ENCODE data around the gene MICAL3.

MICAL3 gene

DNA sequence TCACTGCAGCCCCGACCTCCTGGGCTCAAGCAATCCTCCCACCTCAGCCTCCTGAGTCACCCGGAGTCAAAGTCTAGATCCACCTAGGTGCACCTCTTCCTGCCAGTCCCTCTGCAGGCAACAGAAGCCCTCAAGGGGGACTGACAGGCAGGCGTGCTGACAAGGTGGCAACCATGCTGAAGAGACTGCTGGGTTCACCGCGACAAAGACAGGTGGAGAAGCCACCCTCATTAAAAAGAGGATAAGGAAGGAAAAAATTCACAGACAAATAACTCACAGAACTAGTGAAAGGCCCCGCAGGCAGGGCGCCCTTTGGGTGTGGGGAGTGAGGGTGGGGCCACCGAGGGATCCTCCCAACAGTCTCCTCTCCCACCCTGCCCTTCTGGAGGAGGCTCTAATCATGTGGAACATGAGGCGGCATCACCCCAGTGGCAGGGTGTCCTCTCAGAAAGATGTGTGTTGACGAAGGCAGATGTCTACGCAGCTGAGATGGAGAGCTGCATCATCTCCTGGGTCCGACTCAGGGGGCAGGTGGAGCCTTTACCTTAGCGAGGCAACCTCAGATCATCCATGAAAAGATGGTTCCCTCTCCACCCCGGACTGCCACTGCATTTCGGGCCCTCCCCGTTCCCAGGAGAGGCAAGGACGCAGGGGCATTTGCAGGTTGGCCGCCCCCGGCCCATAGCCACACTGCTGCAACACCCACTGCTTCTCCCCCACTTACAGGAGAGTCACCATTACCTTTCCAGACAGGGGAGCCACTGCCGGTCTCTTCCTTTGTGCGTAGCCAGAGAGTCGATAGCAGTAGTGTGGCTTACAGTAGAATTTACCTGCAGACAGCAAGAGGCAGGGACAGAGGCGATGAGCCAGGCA lies 158.9 kb downstream of the MICAL3 start:
- DNase-seq (ENCODE audit: low spot score), result peak; percentile 79

DNA sequence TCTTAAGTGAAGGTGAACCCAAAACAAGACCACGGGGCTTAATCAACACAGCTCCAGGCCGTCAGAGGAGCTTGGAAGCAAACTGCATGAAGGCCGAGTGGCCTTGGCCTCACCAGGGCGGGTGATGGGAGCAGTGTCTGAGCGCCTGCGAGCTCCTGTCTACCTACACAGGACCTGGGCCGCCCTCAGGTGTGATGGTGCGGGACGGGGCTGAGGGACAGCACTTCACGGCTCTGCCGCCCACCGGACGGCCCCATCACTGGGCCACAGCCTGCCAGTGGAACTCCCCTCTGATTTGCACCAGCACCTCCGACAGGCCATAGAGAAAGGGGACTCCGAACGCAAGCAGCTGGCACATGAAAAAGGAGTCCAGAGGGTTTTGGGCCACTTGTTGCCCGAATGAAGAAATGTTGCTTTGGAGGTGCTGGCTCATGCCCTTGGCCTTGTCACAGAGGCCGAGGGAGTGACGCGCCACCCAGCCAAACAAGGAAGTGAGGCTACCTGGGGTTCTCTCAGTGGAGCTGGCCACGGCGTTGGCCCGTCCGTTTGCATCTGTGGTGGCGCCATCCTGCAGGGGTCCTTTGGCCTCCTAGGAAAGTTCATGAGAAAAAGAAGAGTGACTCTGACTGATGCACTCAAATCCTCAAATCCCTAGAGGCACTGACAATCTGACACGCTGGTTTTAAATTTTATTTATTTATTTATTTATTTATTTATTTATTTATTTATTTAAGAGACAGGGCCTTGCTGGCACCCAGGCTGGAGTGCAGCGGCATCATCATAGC lies 159.8 kb downstream of the MICAL3 start:
- no peak for DNase-seq (ENCODE audit: low spot score)

DNA sequence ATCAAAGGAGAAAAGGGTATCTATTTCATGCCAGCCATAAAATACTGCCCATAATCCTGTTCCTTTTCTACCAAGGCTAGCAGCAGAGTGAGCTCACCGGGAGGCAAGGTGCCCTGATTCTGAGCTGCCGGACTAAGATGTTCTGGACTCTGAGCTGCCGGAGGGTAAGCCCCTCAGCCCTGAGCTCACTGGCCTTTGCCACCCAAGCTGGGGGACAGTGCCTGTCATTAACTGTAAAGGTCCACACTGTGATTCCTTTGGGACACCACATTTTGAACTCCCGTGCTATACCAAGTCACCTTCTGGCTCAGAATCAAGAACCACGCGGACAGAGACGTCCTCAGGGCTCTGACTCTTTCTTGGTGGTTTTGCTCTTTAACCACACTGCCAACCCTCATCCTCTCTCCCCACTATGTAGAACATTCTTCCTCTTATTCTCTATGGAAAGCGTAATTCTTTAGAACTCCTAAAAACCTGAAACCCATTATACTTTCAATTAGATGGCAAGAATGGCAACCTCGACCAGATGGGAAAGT lies 161.6 kb downstream of the MICAL3 start:
- DNase-seq (ENCODE audit: low spot score), result no peak

DNA sequence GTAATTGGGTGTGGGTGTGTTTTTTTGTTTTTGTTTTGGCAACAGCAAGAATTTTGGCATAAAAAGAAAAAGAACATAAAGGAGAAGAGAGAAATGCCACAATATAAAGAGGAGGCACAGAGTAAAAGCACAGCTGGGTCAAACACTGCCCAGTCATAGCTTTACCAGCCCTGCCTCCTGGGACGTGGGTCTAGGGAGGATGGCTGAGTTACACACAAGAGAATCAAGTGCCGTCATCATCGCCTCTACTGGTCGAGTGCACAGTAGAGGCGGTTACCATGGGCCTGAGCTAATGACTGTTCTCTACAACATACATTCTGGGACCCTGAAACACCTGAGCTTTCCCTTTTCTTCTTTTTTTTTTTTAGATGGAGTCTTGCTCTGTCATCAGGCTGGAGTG lies 162.5 kb downstream of the MICAL3 start:
- DNase-seq (ENCODE audit: low spot score), result no peak

DNA sequence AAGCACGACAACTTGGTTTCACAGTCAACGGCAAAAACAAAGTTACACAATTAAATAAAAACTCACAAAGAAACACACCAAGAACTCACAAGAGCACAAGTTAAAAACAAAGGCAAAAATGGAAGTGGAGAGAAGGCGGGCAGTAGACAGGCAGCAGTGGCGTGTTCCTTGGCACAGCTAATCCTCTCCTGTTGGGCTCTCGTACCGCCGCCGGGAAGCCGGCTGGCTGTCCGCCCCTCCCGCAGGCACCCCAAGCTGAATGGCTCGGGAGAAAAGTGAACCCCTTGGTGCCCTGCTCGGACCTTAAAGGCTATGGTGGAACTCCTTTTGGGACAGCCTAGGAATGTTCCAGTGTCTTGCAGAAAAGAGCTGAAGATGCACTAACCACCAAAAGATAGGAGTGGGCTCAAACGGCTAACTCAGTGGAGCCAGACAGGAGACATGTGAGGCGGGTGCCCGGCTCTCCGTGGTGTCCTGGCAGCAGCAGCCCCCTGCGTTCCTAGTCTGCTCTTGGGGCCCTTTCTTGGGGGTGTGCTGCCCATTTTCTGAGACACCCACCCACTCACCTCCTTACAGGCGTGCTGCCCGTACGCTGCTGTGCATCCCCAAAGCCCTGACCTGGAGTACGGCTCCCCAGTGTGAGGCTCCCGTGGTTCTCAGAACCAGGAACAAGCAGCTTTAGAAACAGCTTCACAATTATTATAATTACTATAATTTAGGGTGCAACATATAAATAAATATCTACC lies 164.0 kb downstream of the MICAL3 start:
- no peak for DNase-seq (ENCODE audit: low spot score)

DNA sequence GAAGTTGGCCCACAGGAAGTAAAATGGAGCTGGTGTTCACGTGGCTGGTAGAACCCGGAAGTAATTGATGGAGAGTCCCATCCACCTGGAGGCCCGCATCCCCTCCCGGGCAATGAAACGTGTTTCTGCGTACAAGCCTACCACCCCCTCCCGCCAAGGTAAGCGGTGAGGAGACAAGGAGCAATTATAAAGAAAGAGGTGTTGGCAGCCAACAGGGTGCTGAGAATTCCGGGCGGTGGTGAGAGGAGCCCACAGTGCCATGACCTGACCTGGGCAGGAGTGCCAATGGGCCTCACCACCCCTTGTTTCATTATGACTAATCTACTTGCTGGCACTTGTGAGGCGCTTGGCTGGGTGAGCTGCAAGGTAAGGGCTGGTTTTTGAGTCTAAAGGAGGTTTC lies 166.3 kb downstream of the MICAL3 start:
- no peak for DNase-seq (ENCODE audit: low spot score)

DNA sequence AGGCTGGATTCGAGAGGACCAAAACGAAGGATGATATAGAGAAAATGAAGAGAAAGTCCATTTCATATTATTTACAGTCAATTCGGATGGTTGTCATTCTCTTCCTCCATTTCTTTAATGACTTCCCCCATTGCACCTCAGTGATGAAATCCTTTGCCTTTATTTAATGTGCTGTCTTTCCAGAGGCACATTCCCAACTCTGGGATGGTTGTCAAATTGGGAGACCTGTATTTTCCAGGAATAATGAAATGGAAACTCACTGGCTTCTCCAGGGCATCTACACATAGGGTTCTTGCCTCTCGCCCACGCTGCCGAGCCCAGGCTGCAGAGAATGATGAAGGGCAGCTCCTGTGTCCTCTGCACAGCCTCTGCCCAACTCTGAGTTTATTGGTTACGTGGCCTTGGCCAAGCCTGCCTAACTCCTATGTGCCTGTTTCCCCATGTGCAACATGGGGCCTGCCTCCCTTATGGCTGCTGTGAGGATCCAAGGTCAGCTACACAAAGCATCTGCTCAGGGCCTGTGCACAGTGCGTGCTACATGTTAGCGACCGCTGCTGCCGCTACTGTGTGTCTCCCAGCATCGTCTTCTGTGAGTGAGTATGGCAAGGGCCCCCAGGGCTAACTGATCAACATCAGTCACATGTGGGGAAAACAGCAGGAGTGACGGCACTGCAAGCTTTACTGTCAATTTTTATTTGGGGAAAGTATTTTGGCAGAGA lies 168.6 kb downstream of the MICAL3 start:
- no peak for DNase-seq (ENCODE audit: low spot score)

DNA sequence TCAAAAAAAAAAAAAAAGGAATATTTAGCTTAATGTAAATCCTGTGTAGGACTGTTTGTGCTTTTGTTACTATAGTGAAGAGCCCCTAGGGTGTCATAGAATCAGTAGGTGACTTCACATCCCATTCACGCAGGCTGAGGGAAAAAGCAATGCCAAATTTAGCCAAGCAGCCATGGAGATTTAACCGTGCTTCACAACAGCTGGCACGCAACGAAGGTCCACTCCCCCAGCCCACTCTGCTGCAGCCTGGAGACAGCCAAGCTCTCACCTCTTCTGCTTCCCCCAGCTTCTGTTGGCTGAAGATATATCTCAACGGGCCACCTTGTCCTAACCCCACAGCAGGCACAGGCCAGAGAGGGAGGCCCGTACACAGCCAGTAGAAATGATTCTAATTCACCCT lies 171.3 kb downstream of the MICAL3 start:
- no peak for DNase-seq (ENCODE audit: low spot score)

DNA sequence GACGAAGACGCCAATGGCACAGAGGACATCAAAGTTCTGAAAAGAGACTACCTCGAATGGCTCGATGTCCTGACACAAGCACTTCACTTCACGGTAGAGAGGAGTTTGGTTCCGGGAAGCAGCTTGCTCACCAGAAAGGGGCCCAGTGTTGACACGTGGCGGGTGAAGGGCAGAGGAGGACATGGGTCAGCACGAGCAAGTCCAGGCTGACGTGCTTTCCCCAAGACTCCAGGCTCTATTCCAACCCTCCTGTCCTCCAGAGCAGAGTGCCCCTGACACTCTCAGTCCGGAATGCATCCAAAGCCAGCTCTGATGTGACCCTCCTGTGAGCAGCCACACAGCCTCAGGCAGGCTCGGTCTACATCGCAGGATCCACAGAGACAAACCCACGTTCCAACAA lies 172.6 kb downstream of the MICAL3 start:
- DNase-seq (ENCODE audit: low spot score), result no peak

DNA sequence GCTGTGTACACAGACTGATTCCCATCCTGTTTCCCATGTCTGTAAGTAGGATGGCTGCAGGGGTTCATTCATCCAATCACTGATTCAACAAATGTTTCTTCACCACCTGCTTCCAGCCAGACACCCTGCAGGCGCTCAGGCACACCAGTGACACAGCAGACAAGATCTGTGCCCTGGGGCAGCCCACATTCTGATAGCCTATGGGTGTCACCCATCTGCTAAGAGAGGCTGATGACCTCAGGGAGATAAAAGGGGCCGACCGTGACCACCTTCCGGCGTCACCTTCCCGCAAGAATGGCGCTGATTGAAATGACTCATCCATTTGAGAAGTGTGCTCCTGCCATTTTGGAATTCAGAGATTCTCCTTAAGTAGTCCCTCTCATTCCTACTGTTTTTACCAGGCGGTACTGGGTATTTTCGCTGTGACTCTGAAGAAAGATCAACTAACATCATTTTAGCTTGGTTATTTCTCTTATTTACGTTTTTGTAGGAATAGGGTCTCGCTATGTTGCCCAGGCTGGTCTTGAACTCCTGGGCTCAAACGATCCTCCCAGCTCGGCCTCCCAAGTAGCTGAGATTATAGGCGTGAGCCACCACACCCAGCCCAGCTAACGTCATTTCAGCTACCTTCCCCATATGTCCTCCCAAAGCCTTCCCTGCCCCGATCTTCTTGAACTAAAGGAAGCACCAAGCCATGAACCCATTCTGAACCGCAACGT lies 176.8 kb downstream of the MICAL3 start:
- DNase-seq (ENCODE audit: low spot score), result no peak

DNA sequence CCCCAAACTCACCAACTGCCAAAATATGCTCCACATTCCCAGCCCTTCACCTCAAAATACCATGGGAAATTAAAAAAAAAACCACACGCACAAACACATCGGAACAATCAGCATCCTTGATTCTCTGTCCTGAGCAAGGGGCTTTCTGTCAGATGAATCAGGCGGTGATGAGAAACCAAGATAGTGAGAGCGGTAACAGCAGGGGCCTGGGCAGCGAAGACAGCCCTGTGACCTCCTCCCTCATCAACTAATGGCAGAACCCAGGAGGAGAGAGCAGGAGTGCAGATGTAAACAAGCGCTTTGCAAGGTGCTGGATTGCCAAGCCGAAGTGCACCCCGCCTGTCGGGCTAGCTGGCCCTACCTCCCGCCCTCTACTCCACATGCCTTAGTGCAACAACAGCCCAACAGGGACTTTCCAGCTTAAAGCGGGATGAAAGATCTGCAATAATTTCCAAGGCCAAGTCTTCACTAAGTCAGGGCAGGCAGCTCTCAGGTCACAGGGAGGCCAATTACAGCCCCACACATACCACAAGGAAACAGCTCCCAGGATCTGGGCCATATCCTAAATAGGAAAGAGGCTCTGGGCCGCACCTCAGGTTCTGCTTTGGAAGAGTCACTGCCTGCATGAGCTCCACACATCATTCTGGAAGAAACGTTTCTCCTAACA lies 177.9 kb downstream of the MICAL3 start:
- no peak for DNase-seq (ENCODE audit: low spot score)

DNA sequence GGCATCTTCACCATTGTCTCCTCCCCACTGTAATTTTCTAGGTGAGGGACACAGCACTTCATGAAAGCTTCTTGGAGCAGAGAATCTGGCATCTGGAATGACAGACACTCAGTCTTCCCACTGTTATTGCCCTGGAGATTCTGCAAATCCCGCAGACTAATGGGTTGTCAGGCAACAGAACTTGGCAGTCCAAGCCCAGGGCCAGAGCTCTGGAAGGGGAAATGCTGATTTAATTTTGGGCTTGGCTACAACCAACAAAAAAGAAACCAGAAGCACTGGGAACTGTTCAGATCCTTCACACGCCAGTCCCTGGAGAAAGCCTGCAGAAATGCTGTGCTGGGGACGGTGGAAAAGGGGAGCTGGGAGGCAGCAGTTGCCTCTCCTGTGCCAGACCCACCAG lies 178.6 kb downstream of the MICAL3 start:
- no peak for DNase-seq (ENCODE audit: low spot score)

DNA sequence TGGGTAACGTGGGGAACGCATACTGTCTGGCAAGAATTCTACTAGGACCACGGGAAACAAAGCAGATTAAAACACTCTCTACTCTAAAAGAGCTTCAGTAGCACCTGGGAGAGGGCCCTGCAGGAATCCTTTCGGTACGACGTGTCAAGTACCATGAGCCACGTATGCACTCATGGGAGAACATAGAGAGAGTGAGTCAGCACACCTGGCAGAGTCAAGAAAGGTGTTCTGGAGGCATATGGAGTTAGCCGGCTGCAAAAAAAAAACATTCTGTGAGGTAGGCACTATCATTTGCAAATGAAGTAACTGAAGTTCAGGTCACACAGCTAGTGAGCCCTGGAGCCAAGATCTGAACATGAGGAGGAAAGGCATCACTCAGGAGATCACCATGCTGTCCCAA lies 179.0 kb downstream of the MICAL3 start:
- DNase-seq (ENCODE audit: low spot score), result no peak

DNA sequence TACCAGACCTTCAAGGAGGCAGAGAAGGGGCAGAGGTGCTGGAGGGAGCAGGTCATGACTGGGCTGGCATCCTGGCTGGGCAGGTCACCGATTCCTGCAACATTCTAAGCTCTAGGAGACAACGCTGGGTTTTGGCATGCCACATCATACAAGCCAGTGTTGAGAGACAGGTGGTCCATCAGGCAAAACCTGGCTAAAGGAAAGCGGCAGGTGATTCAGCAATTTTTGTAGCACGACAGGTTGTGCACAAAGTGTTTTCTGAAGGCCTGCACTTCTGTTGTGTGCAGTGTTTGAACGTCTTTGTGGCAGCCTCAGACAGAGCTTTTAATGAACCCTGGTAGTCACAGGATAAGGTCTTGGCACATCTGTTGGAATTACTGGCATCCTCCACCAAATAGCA lies 180.2 kb downstream of the MICAL3 start:
- DNase-seq (ENCODE audit: low spot score), result no peak

DNA sequence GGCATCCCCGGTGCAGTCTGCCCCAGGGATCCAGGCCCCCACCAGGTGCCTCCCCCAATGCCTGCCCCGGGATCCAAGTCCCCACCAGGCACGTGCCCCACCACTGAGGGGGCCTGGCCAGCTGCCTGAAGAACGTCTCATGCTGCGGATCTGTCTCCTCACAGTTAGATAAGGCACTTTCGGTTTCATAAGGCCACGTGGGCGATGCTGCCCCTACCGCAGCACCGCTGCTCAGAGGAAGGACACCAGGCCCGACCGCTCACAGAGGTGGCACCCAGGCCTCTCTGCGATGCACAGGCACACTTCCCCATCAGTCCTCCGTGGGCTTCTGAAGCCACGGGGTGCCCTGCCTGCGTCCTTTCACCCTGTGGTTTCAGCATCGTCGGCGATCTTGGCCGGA lies 182.0 kb downstream of the MICAL3 start:
- no peak for DNase-seq (ENCODE audit: low spot score)

DNA sequence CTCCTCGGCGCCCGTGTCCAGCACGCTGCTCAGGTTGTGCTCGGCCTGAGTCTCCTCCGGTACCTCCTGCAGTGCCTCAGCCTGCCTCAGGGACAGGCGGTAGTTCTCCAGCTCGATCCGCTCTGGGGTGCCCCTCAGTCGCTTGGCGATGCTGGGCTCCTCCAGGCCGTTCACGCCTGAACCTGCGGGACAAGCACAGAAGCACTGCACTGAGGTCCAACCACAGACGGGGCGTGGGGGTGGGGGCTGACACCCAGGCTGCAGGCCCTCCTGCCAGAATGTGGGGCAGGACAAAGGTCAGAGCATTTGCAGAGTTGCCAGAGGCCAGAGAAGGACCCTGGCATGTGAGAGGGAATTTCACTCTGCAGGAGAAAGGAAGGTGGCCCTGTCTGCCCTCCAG lies 182.5 kb downstream of the MICAL3 start:
- no peak for DNase-seq (ENCODE audit: low spot score)

DNA sequence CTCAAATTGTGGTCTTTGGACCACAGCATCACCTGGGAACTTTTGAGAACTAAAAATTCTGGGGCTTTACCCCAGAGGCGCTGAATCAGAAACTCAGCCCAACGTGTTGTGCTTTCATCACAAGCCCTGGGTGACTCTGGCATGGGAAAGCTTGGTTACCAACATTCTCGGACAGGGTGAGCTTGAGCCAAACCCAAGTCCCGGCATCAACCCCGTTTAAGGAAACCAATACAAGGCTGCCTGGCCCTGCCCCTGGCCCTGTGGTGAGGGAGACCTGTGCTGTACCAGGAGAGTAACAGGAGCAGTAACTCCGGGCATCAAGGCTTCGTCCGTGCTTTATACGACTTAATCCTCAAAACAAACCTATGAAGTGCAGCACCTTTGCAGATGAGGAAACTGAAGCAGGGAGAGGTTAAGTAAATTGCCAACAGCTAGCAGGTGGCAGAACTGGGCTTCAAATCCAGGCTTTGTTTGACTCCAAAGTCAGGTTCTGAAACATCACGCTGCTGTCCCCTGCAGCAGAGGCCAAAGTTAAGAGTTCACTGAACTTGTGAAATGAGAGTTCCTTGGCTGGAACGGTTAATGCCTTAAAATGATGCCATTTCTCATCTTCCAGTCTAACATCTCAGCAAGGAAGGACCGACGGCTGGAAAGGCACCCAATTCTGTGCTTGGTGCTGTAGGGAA lies 186.0 kb downstream of the MICAL3 start:
- DNase-seq (ENCODE audit: low spot score), result no peak

DNA sequence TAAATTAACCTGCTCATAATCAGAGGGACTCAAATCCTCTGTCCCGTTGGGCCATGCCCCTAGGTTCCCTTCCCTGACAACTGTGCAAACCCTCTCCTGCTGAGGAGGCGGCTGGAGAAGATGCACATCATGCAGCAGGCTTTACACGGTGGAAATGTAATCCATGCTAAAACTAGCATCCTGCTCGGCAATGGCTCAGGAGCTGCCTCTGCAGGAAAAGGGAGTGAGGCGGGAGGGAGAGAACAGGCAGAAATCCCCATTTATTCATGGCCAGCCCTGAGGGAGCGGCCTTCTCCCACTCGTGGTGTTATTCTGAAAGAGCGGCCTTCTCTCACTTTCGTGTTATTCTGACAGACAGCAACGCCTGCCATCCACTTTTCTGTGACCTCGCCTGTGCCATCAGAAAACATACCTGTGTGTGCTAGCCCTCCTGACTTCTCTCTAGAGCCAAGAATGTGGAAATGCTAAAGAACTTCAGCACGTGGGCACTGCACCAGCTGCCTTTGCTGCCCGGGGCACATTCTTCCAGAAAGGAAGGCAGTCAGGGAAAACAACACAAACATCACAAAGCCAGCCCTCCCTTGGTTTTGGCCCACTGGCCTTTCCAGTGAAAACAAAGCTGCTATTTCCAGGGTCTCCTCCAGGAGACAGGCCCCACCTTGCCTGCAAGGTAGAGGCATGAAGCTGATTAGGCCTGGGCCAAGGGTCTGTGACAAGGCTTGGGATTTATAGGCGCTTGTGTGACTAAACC lies 187.2 kb downstream of the MICAL3 start:
- no peak for DNase-seq (ENCODE audit: low spot score)

DNA sequence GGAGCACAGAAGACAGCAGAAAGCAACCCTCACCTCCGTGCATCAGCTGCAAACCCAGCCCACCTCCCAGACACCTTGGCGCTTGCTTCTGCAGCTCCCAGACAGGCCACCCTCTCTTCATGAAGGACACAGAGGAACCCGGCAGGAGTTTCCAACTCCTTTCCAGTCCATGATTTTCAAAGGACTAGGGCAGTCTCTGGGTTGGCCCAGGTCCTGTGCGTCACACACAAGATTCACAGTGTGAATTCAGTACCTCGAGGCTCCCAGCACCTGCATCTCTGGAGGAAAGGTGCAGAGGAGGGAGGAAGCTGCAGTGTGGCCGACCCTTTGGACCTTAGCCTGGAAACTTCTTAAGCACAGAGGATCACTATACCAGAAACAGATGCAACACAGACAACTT lies 189.1 kb downstream of the MICAL3 start:
- DNase-seq (ENCODE audit: low spot score), result no peak

Data from hematopoietic multipotent progenitor cell treated with erythropoietin and hydrocortisone succinate and interleukin-3 and kit ligand, for 15 days (in vitro differentiated cells).